Stomach (tissue), 9 donors: Measurements from ENCODE around the gene PDK3. TPM values are rescaled to one million over a fixed set of nuclear protein-coding genes. Genes with fewer than 3 reads are reported as not detected.
A peak's percentile ranks its signal among the peaks of the same experiment; 100 is the strongest.

Experiments
- DNase-seq, 2 donors: peaks; one replicate each; pipeline versions ENCODE4 v3.0.0 to v3.0.0-alpha.2; 2013 to 2019
- H3K27ac ChIP-seq, 5 donors: fragments of 200-600 bp in 4 of 5; sonication (generic) in 4 of 5; one replicate each; pipeline ENCODE4 v1.5.1; 2013 to 2019; ENCODE audit warnings: mild to moderate bottlenecking in 1 of 5, moderate library complexity in 1 of 5
- H3K27me3 ChIP-seq, 3 donors: fragments of 200-600 bp; sonication (generic); one replicate each; pipeline ENCODE4 v1.5.1; 2017 to 2019; ENCODE audit warnings: mixed run types in 1 of 3
- H3K36me3 ChIP-seq, 4 donors: fragments of 200-600 bp; sonication (generic); 1 replicate in 3 of 4; 2 replicates in 1 of 4; pipeline ENCODE4 v1.5.1; 2016 to 2019
- H3K4me1 ChIP-seq, 4 donors: fragments of 200-600 bp; sonication (generic); one replicate each; pipeline ENCODE4 v1.5.1; 2016 to 2019
- H3K4me3 ChIP-seq, 4 donors: fragments of 200-600 bp; sonication (generic) in 3 of 4; one replicate each; pipeline ENCODE4 v1.5.1; 2016 to 2019; ENCODE audit warnings: mild to moderate bottlenecking in 1 of 4
- H3K9me3 ChIP-seq, 4 donors: fragments of 200-600 bp; sonication (generic); one replicate each; pipeline ENCODE4 v1.5.1; 2016 to 2019
- EP300 ChIP-seq: sonication (generic); formaldehyde crosslinking; IDR thresholded peaks from one replicate; pipeline ENCODE4 v1.6.1; 2017; ENCODE audit warnings: antibody characterized with exemption
- POLR2A ChIP-seq, 4 donors: fragments of 450-650 bp; IDR thresholded peaks; one replicate each; pipeline ENCODE4 v1.6.1; 2016; ENCODE audit warnings: antibody characterized with exemption in 4 of 4, control low read depth in 2 of 4, mild to moderate bottlenecking in 1 of 4, moderate library complexity in 1 of 4
- POLR2AphosphoS5 ChIP-seq, 3 donors: sonication (generic); formaldehyde crosslinking; IDR thresholded peaks; one replicate each; pipeline ENCODE4 v1.6.1; 2016; ENCODE audit warnings: antibody characterized with exemption in 3 of 3
- WGBS, 5 donors: extraction: QIAGEN DNeasy Blood & Tissue Kit in 3 of 5; methylation state at CpG; one replicate each; pipeline versions ENCODE4 v1.1.5 to v1.1.7; 2013 to 2018; 5-methylcytosine and 5-hydroxymethylcytosine counted together
- intact Hi-C: fragments of 100-400 bp; cut with DNase I; formaldehyde crosslinking; loops from one replicate; pipeline ENCODE4 v1.15.1; 2023; ENCODE audit warnings: low total_unique reads
- polyA plus RNA-seq, 3 donors: library from polyadenylated mRNA; stranded (reverse); fragments of 200-250 nt; gene quantifications; one replicate each; pipeline ENCODE4 v1.2.3, GENCODE V29; 2013
- small RNA-seq, 4 donors: library from RNA; depleted of rRNA; stranded (forward); fragments of <200 nt; gene quantifications; one replicate each; pipeline ENCODE3, GENCODE V24; 2016
- total RNA-seq, 5 donors: library from RNA; depleted of rRNA; stranded (reverse); fragments of >200 nt; gene quantifications; one replicate each; pipeline versions ENCODE4 v1.1.0 to v1.2.3, GENCODE V29; 2014 to 2016
- TF ChIP-seq, protein P1 (sequence below), 7 experiments: fragments of 450-650 bp in 4 of 7; fragments of 200-600 bp in 3 of 7; sonication (generic) in 3 of 7; IDR thresholded peaks; one replicate each; pipeline ENCODE4 v1.5.1; 2016 to 2019; ENCODE audit warnings: antibody characterized with exemption in 7 of 7, control low read depth in 2 of 7, mild to moderate bottlenecking in 1 of 7
- donor health status: healthy with polysubstance abuse.
- donor health status: Bipolar disorder and iron deficiency.
- donor health status: healthy.

PDK3 gene
- total and polyA plus RNA-seq, 8 donors: 0.29 to 81.1 (median 5.1) TPM

- WGBS, 5 donors: 76 to 87% (median 80%) methylated on average over 9 of the region's 9 CpGs
- Histone ChIP-seq H3K9me3 (no peaks in the 10 kb centered on the region), H3K27me3 (no peaks in the 10 kb centered on the region), H3K4me3 (no peak overlapping the region), H3K27ac (no peak overlapping the region), H3K4me1 (no peaks in the 10 kb centered on the region), H3K36me3 (no peaks in the 10 kb centered on the region)
- no peak for TF ChIP-seq EP300
- TF ChIP-seq, protein P1, sequence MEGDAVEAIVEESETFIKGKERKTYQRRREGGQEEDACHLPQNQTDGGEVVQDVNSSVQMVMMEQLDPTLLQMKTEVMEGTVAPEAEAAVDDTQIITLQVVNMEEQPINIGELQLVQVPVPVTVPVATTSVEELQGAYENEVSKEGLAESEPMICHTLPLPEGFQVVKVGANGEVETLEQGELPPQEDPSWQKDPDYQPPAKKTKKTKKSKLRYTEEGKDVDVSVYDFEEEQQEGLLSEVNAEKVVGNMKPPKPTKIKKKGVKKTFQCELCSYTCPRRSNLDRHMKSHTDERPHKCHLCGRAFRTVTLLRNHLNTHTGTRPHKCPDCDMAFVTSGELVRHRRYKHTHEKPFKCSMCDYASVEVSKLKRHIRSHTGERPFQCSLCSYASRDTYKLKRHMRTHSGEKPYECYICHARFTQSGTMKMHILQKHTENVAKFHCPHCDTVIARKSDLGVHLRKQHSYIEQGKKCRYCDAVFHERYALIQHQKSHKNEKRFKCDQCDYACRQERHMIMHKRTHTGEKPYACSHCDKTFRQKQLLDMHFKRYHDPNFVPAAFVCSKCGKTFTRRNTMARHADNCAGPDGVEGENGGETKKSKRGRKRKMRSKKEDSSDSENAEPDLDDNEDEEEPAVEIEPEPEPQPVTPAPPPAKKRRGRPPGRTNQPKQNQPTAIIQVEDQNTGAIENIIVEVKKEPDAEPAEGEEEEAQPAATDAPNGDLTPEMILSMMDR (IDR thresholded peaks at IDR 0.05): no peak
- TF ChIP-seq POLR2A (IDR thresholded peaks at IDR 0.05): no peak
- TF ChIP-seq POLR2AphosphoS5 (IDR thresholded peaks at IDR 0.05): no peak
- DNase-seq: peak in 1 of 2 donors; percentile 5
- intact Hi-C loops: no loop called here
Measured at GRCh38 chrX:24577091-24577490, 112.0 kb downstream of the PDK3 start.

Small RNA genes within 50 kb of the gene (small RNA-seq; reads per million reads assigned to genes)
- gene SNRPEP9: 0 reads per million in 4 donors

Other genes with a start within 250 kb of the PDK3 start
- gene SUPT20HL2, start 151.2 kb upstream of the PDK3 start, total RNA-seq: not detected
- gene SUPT20HL2, start 151.2 kb upstream of the PDK3 start, polyA plus RNA-seq: not detected
- gene SUPT20HL1, start 104.6 kb upstream of the PDK3 start, total RNA-seq: not detected
- not detected for gene SUPT20HL1, start 104.6 kb upstream of the PDK3 start, polyA plus RNA-seq
- 1 to 10 TPM in 1 of 5 donors, not detected in 4; 3.1 TPM for gene PCYT1B, start 182.1 kb downstream of the PDK3 start, total RNA-seq
- under 1 TPM; 0.06 to 0.28 (median 0.15) TPM for gene PCYT1B, start 182.1 kb downstream of the PDK3 start, polyA plus RNA-seq
- 10 to 100 TPM in 3 of 5 donors, 1 to 10 TPM in 2; 8.5 to 32.9 (median 22.3) TPM for gene POLA1, start 228.6 kb downstream of the PDK3 start, total RNA-seq
- 1 to 10 TPM; 2.7 to 3.3 (median 3.1) TPM for gene POLA1, start 228.6 kb downstream of the PDK3 start, polyA plus RNA-seq